H1 (cell line): ENCODE results near the gene C1orf21. TPM values are rescaled to one million over a fixed set of nuclear protein-coding genes. Genes with fewer than 3 reads are reported as not detected.

Source experiments
- CEBPB ChIP-seq: IDR thresholded peaks from 2 replicates; pipeline ENCODE4 v1.6.1; 2012; ENCODE audit warnings: low read depth, low read length
- polyA plus RNA-seq, 7 experiments: library from polyadenylated mRNA; depleted of rRNA in 3 of 7; stranded (reverse) in 5 of 7; unstranded in 2 of 7; fragments of >200 nt in 5 of 7; fragments of 200-250 nt in 2 of 7; gene quantifications; 1 replicate in 5 of 7; 2 replicates in 1 of 7; 4 replicates in 1 of 7; pipeline versions ENCODE4 v1.2.1 to v1.2.3, GENCODE V29; 2011 to 2013; ENCODE audit warnings: missing spikeins in 2 of 7, mixed read lengths in 2 of 7
- total RNA-seq: library from RNA; stranded (reverse); fragmentation: NEBNext Ultra II Directional; extraction: Animal tissue kit (Norgen Biotek cat#: 25700); gene quantifications from 2 replicates; pipeline ENCODE4 v1.2.1, GENCODE V29; 2021

Gene C1orf21
- total and polyA plus RNA-seq, 2 of the 8 experiments (the other 6 are each of a cell fraction or from before 2014, with no cell fraction given), result 16.6 to 51.0 TPM

DNA sequence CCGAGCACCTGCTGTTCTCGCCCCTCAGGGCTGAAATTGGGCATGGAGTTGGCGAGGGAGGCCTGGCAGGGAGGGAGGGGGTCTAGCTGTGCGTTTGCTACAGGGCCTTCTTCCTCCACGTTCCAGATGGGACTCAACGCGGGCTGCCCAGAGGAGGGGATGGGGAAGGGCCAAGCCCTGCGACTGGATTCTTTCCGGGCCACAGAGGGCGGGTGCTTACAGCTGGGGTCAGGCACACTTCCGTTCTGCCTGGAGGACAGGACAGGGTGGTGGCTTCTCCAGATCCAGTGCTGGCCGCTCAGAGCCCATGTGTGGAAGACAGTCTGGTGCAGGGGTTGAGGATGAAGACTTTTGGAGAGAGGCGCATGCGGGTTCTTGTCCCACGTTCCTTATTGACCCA, 277.8 kb downstream of the C1orf21 start (continued):
- no peak for TF ChIP-seq CEBPB
